Right atrium auricular region (tissue), 2 donors: ENCODE data around the gene SLC46A3. TPM values are rescaled to one million over a fixed set of nuclear protein-coding genes. Genes with fewer than 3 reads are reported as not detected.
A peak's percentile ranks its signal among the peaks of the same experiment; 100 is the strongest.

Experiments used
- DNase-seq: peaks from one replicate; pipeline ENCODE4 v3.0.0-alpha.2; 2019; ENCODE audit warnings: low spot score
- H3K27ac ChIP-seq, 2 donors: fragments of 200-600 bp; sonication (generic); 1 replicate in 1 of 2; 2 replicates in 1 of 2; pipeline ENCODE4 v1.5.1; 2016 to 2019
- H3K27me3 ChIP-seq, 2 donors: fragments of 200-600 bp; sonication (generic); one replicate each; pipeline versions ENCODE4 v1.5.1 to v1.6.0; 2017 to 2019
- H3K36me3 ChIP-seq: fragments of 200-600 bp; sonication (generic); one replicate; pipeline ENCODE4 v1.5.1; 2016
- H3K4me1 ChIP-seq, 2 donors: fragments of 200-600 bp; sonication (generic); one replicate each; pipeline versions ENCODE4 v1.5.1 to v1.6.0; 2017 to 2019
- H3K4me3 ChIP-seq, 2 donors: fragments of 200-600 bp; sonication (generic); 1 replicate in 1 of 2; 2 replicates in 1 of 2; pipeline ENCODE4 v1.5.1; 2017 to 2019; ENCODE audit warnings: mild to moderate bottlenecking in 1 of 2, moderate library complexity in 1 of 2
- H3K9me3 ChIP-seq, 2 donors: fragments of 200-600 bp; sonication (generic); one replicate each; pipeline ENCODE4 v1.5.1; 2019
- CTCF ChIP-seq, 2 donors: fragments of 200-600 bp; sonication (generic); IDR thresholded peaks; one replicate each; pipeline ENCODE4 v1.5.1; 2019; ENCODE audit warnings: antibody characterized with exemption in 2 of 2
- total RNA-seq, 2 donors: library from RNA; depleted of rRNA; stranded (reverse); fragments of >200 nt; gene quantifications; one replicate each; pipeline ENCODE4 v1.1.0, GENCODE V29; 2016

SLC46A3 gene
- 10 to 100 TPM; 13.5 to 24.1 TPM for total RNA-seq

DNA sequence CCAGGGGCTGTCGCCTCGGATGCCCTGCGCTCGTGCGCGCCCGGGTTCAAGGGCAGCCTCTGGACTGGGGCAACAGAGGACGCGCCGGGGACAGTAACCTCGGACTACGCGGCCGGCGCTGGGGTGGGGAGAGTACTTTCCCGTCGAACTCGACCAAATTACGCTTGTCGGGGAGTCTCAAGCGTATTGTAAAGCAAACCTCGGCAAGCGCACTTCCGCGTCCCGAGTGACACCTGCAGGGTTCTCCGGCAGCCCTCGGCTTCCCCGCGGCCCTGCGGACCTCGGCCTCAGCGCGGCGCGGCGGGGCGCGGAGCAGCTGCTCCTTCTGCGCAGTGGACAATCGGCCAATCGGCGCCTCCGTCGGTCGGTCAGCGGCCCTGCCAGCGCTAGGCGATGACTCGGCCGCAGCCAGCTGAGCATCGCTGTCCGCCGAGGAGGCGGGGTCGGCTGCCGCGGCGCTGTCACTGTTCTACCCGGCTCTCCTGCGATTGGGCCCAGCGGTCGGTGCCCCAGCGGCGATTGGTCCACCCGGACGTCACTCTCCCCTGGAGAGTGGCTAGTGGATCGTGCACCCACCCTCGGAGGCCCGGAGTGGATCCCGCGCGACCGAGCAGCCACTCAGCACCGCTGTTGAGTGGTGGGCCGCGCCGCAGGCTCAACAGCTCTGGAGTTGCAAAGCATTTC lies at the start of gene SLC46A3:
TSS of gene SLC46A3 (minus strand) at position 428 of the 684 bp plus-strand sequence. CDS start 972 bp downstream, outside the sequence.
- peak within 1 kb of the TSS; percentile 96 to 99 for H3K27ac ChIP-seq
- DNase-seq = peak; percentile 98
- peak in 1 of 2 donors; percentile 33 for TF ChIP-seq CTCF (IDR thresholded peaks at IDR 0.05)
- no peaks in the 10 kb centered on the region for H3K9me3 ChIP-seq
- no peaks in the 10 kb centered on the region for H3K36me3 ChIP-seq
- no peaks in the 10 kb centered on the region for H3K27me3 ChIP-seq
- H3K4me1 ChIP-seq = peaks cover 0 to 30% of the 10 kb centered on the region in 2 donors
- peak within 1 kb of the TSS; percentile 56 to 79 for H3K4me3 ChIP-seq

DNA sequence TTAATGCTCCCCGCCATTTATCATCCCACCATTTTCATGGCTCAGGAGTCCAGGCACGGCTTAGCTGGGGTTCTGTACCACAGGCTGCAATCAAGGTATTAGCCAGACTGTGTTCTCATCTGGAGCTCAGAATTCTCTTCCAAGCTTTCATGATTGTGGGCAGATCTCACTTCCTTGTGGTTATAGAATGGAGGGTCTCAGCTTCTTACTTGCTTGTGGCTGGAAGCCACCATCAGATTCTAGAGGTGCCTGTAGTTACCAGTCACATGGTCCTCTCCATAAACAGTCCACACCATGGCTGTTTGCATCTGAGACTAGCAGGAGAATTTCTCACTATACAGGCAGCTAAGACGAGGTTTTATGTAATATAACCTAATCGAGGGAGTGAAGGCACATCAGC lies 45.1 kb upstream of the SLC46A3 start:
- Histone ChIP-seq H3K9me3 (peaks cover 0 to 6% of the 10 kb centered on the region in 2 donors), H3K4me3 (no peak overlapping the region), H3K4me1 (no peaks in the 10 kb centered on the region), H3K27ac (no peak overlapping the region), H3K36me3 (no peaks in the 10 kb centered on the region), H3K27me3 (no peaks in the 10 kb centered on the region)
- no peak for DNase-seq
- no peak for TF ChIP-seq CTCF (IDR thresholded peaks at IDR 0.05)

GRCh38 chr13:28761586-28761985 lies 42.8 kb upstream of the SLC46A3 start:
- no peak overlapping the region for H3K4me3 ChIP-seq
- H3K27ac ChIP-seq = no peak overlapping the region
- no peak for TF ChIP-seq CTCF (IDR thresholded peaks at IDR 0.05)
- peaks cover 0 to 16% of the 10 kb centered on the region in 2 donors for H3K9me3 ChIP-seq
- H3K4me1 ChIP-seq = no peaks in the 10 kb centered on the region
- DNase-seq = no peak
- H3K27me3 ChIP-seq = no peaks in the 10 kb centered on the region
- no peaks in the 10 kb centered on the region for H3K36me3 ChIP-seq

GRCh38 chr13:28755546-28755870 lies 36.7 kb upstream of the SLC46A3 start:
- Histone ChIP-seq H3K4me1 (peaks cover 3 to 17% of the 10 kb centered on the region in 2 donors), H3K36me3 (no peaks in the 10 kb centered on the region), H3K4me3 (peak overlapping the region in 1 of 2 donors; percentile 38), H3K27ac (no peak overlapping the region), H3K27me3 (no peaks in the 10 kb centered on the region), H3K9me3 (peaks cover 0 to 16% of the 10 kb centered on the region in 2 donors)
- no peak for TF ChIP-seq CTCF (IDR thresholded peaks at IDR 0.05)
- DNase-seq = no peak

DNA sequence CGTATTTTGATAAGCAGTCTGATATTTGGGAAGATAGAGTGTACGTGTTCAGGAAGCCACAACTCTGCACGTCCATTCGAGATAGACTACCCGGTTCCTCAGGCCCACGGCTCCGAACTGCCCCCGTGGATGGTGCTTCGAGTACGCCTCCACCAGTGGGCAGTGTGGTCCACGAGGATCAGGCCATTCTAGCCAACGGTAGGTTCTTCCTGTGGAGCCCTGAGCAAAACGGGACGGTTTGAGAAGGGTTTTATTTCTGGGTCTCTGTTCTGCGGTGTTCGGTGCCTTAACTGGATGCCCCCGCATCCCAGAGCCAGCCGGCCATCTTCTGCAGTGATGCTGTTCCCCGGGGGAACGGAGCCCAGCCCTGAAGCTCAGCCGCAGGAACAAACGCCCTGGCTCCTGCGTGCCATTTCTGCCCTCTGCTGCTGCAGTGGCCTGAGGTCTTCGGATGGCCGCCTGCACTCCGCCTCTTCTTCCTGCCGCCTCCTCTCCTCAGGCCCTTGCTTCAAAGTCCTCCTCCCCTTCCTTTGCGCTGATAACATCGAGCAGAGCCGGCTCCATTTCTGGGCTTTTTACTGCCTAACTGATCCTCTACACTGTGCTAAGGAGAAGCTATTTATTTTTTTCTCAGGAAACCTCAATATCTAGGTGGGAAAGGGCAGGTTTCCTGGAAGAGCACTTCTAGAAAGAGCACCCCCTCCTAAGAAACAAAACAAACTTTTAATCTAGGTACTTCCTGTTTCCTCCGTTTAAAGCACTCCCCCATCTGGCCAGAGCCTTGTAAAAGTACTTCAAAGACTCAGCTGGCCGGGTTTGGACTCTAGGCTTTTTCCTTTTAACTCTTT lies 36.2 kb upstream of the SLC46A3 start:
- no peak for DNase-seq
- peak in 1 of 2 donors; percentile 54 for TF ChIP-seq CTCF (IDR thresholded peaks at IDR 0.05)
- Histone ChIP-seq H3K27ac (peak overlapping the region; percentile 54 to 74), H3K27me3 (no peaks in the 10 kb centered on the region), H3K4me1 (peaks cover 3 to 17% of the 10 kb centered on the region in 2 donors), H3K36me3 (no peaks in the 10 kb centered on the region), H3K4me3 (peak overlapping the region in 1 of 2 donors; percentile 38), H3K9me3 (peaks cover 0 to 16% of the 10 kb centered on the region in 2 donors)
